CD14-positive monocyte (primary cell): ENCODE results near the gene FABP2. TPM values are rescaled to one million over a fixed set of nuclear protein-coding genes. Genes with fewer than 3 reads are reported as not detected.
"Not testable (repeated sequence)": the region's sequence is repeated elsewhere in the genome, so short reads cannot be mapped to it uniquely, and the experiment has no call there.

Experiments used
- DNase-seq, 3 donors: peaks; one replicate each; pipeline ENCODE4 v3.0.0-alpha.2; 2011 to 2022
- H2AFZ ChIP-seq: 2 replicates; pipeline ENCODE4 v1.6.0; 2012; ENCODE audit warnings: mild to moderate bottlenecking, low read depth, low read length, inconsistent platforms; ENCODE audit not compliant: insufficient read depth, poor library complexity, severe bottlenecking
- H3K27ac ChIP-seq, 2 donors: 1 replicate in 1 of 2; 2 replicates in 1 of 2; pipeline ENCODE4 v1.5.1; 2012 to 2013; ENCODE audit warnings: low read length in 2 of 2, control low read depth in 1 of 2, inconsistent platforms in 1 of 2, low read depth in 1 of 2, mild to moderate bottlenecking in 1 of 2
- H3K27me3 ChIP-seq, 2 donors: one replicate each; pipeline versions ENCODE4 v1.6.0 to v1.6.1; 2011 to 2013; ENCODE audit warnings: low read length in 2 of 2; ENCODE audit not compliant: control insufficient read depth in 2 of 2, insufficient read depth in 2 of 2
- H3K36me3 ChIP-seq, 2 donors: replicated peaks in 1 of 2; 1 replicate in 1 of 2; 2 replicates in 1 of 2; pipeline versions ENCODE4 v1.5.1 to v1.6.1; 2012 to 2013; ENCODE audit warnings: low read length in 2 of 2, control low read depth in 1 of 2, inconsistent platforms in 1 of 2, mild to moderate bottlenecking in 1 of 2; ENCODE audit not compliant: insufficient read depth in 2 of 2, control insufficient read depth in 1 of 2
- H3K4me1 ChIP-seq, 2 donors: 1 replicate in 1 of 2; 2 replicates in 1 of 2; pipeline versions ENCODE4 v1.5.1 to v1.6.1; 2012 to 2013; ENCODE audit warnings: low read length in 2 of 2, control low read depth in 1 of 2, inconsistent platforms in 1 of 2, mild to moderate bottlenecking in 1 of 2, moderate library complexity in 1 of 2; ENCODE audit not compliant: insufficient read depth in 2 of 2, control insufficient read depth in 1 of 2
- H3K4me2 ChIP-seq: replicated peaks from 2 replicates; pipeline ENCODE3; 2012; ENCODE audit warnings: low read length, moderate library complexity, mild to moderate bottlenecking; ENCODE audit not compliant: poor library complexity, severe bottlenecking; ENCODE audit errors: extremely low read depth
- H3K4me3 ChIP-seq, 3 experiments: fragments of 200-600 bp in 1 of 3; sonication (generic) in 1 of 3; replicated peaks in 1 of 3; 1 replicate in 2 of 3; 2 replicates in 1 of 3; pipeline ENCODE4 v1.5.1; 2011 to 2013; ENCODE audit warnings: low read length in 3 of 3, mild to moderate bottlenecking in 3 of 3, control low read depth in 2 of 3, low read depth in 2 of 3, inconsistent platforms in 1 of 3, moderate library complexity in 1 of 3
- H3K79me2 ChIP-seq: 2 replicates; pipeline ENCODE4 v1.6.0; 2012; ENCODE audit warnings: mild to moderate bottlenecking, control low read depth, inconsistent platforms, low read length, moderate library complexity; ENCODE audit not compliant: insufficient read depth
- H3K9ac ChIP-seq: 2 replicates; pipeline ENCODE4 v1.6.0; 2017; ENCODE audit warnings: low read length, mild to moderate bottlenecking; ENCODE audit not compliant: insufficient read depth, poor library complexity, severe bottlenecking
- H3K9me3 ChIP-seq, 2 donors: replicated peaks in 1 of 2; 1 replicate in 1 of 2; 2 replicates in 1 of 2; pipeline versions ENCODE4 v1.5.1 to v1.6.1; 2012 to 2013; ENCODE audit warnings: low read length in 2 of 2, control low read depth in 1 of 2; ENCODE audit not compliant: control insufficient read depth in 1 of 2, insufficient read depth in 1 of 2
- H4K20me1 ChIP-seq: 2 replicates; pipeline ENCODE4 v1.6.0; 2012; ENCODE audit warnings: mild to moderate bottlenecking, low read length, control low read depth, moderate library complexity; ENCODE audit not compliant: insufficient read depth
- H3K27ac Mint-ChIP-seq, 7 donors: one replicate each; pipeline ENCODE4 v1.8.0; 2020; ENCODE audit warnings: mild to moderate bottlenecking in 7 of 7, mixed read lengths in 7 of 7, moderate library complexity in 6 of 7, inconsistent platforms in 2 of 7
- H3K27me3 Mint-ChIP-seq, 3 donors: one replicate each; pipeline ENCODE4 v1.8.0; 2021 to 2022; ENCODE audit warnings: low read depth in 3 of 3, mild to moderate bottlenecking in 3 of 3, mixed read lengths in 3 of 3, moderate library complexity in 3 of 3, inconsistent platforms in 1 of 3
- H3K36me3 Mint-ChIP-seq, 2 donors: one replicate each; pipeline ENCODE4 v1.8.0; 2020; ENCODE audit warnings: mixed read lengths in 2 of 2, inconsistent platforms in 1 of 2, mild to moderate bottlenecking in 1 of 2
- H3K4me1 Mint-ChIP-seq: one replicate; pipeline ENCODE4 v1.8.0; 2020; ENCODE audit warnings: mild to moderate bottlenecking, mixed read lengths
- H3K4me3 Mint-ChIP-seq, 2 donors: one replicate each; pipeline ENCODE4 v1.8.0; 2020; ENCODE audit warnings: mild to moderate bottlenecking in 2 of 2, mixed read lengths in 2 of 2, moderate library complexity in 1 of 2
- H3K9me3 Mint-ChIP-seq, 7 donors: one replicate each; pipeline ENCODE4 v1.8.0; 2020 to 2022; ENCODE audit warnings: mixed read lengths in 7 of 7, mild to moderate bottlenecking in 6 of 7, moderate library complexity in 6 of 7, inconsistent platforms in 2 of 7
- CTCF ChIP-seq: fragments of 200-600 bp; IDR thresholded peaks from one replicate; pipeline ENCODE4 v1.8.0; 2022; ENCODE audit warnings: antibody characterized with exemption, mild to moderate bottlenecking
- WGBS: methylation state at CpG from one replicate; pipeline ENCODE4 v1.1.5; 2013; ENCODE audit warnings: missing lambda C conversion rate; ENCODE audit not compliant: insufficient coverage; 5-methylcytosine and 5-hydroxymethylcytosine counted together
- intact Hi-C, 2 donors: fragments of 100-400 bp; cut with micrococcal nuclease; formaldehyde crosslinking; loops; one replicate each; pipeline versions ENCODE4 v1.15.0 to v1.15.1; 2023
- polyA plus RNA-seq, 3 donors: library from polyadenylated mRNA; depleted of rRNA in 1 of 3; unstranded in 2 of 3; stranded (reverse) in 1 of 3; fragments of 300-500 nt in 2 of 3; fragments of >200 nt in 1 of 3; fragmentation: Illumina TruSeq in 2 of 3; gene quantifications; 1 replicate in 2 of 3; 2 replicates in 1 of 3; pipeline ENCODE4 v1.2.3, GENCODE V29; 2012 to 2021

Gene FABP2
- polyA plus RNA-seq, 3 donors: not detected

GRCh38 chr4:119279541-119279940 lies 42.4 kb downstream of the FABP2 start:
- H3K36me3 ChIP-seq, H3K9me3 Mint-ChIP-seq, DNase-seq, H3K36me3 Mint-ChIP-seq, H4K20me1 ChIP-seq, H3K79me2 ChIP-seq, H3K4me2 ChIP-seq, H2AFZ ChIP-seq, H3K4me3 Mint-ChIP-seq, H3K4me1 ChIP-seq, H3K4me1 Mint-ChIP-seq, H3K27ac ChIP-seq, H3K27ac Mint-ChIP-seq, H3K4me3 ChIP-seq, H3K9me3 ChIP-seq, H3K9ac ChIP-seq, intact Hi-C loops, H3K27me3 ChIP-seq, H3K27me3 Mint-ChIP-seq: not testable (repeated sequence)
- 100% methylated on average over 2 of the region's 19 CpGs for WGBS

DNA sequence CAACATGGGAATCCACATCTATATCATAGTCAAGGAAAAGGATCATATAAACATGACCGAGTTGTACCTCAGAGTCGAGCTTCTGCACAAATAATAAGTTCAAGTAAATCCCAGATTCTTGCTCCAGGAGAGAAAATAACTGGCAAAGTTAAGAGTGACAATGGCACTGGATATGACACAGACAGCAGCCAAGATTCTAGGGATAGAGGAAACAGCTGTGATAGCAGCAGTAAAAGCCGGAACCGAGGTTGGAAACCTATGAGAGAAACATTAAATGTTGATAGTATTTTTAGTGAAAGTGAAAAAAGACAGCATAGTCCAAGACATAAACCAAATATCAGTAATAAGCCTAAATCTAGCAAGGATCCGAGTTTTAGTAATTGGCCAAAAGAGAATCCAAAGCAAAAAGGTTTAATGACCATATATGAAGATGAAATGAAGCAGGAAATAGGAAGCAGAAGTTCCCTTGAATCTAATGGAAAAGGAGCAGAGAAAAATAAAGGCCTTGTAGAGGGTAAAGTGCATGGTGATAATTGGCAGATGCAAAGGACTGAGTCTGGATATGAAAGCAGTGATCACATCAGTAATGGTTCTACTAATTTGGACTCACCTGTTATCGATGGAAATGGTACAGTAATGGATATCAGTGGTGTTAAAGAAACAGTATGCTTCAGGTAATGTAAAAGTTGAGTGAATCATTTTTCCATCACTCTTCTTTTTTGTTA lies 50.4 kb downstream of the FABP2 start:
- H3K9me3 Mint-ChIP-seq: peaks cover 0 to 5% (median 0%) of the 10 kb centered on the region in 7 donors
- no peak overlapping the region for H3K4me3 ChIP-seq
- H2AFZ ChIP-seq: no peak overlapping the region
- no peak overlapping the region for H3K27ac Mint-ChIP-seq
- no peaks in the 10 kb centered on the region for H3K27me3 ChIP-seq
- H3K36me3 ChIP-seq: no peaks in the 10 kb centered on the region
- no peak overlapping the region for H3K27ac ChIP-seq
- H3K36me3 Mint-ChIP-seq: no peaks in the 10 kb centered on the region
- no peaks in the 10 kb centered on the region for H3K79me2 ChIP-seq
- intact Hi-C loops: no loop called here
- H3K9me3 ChIP-seq: no peaks in the 10 kb centered on the region
- TF ChIP-seq CTCF: no peak
- WGBS: 100% methylated on average over 2 of the region's 6 CpGs
- no peak overlapping the region for H3K4me3 Mint-ChIP-seq
- no peaks in the 10 kb centered on the region for H3K4me1 ChIP-seq
- no peaks in the 10 kb centered on the region for H3K27me3 Mint-ChIP-seq
- no peak overlapping the region for H3K4me2 ChIP-seq
- no peaks in the 10 kb centered on the region for H3K4me1 Mint-ChIP-seq
- H4K20me1 ChIP-seq: no peaks in the 10 kb centered on the region
- DNase-seq: no peak
- H3K9ac ChIP-seq: no peak overlapping the region
